HG03103 (cell line): ENCODE measurements around the gene GALNT14.
"Not testable (repeated sequence)": the region's sequence is repeated elsewhere in the genome, so short reads cannot be mapped to it uniquely, and the experiment has no call there.

Experiments used
- ATAC-seq: cut with Tn5 transposase; IDR thresholded peaks from one replicate; pipeline ENCODE4 v1.9.1; 2021; ENCODE audit warnings: low read depth; ENCODE audit not compliant: unreplicated experiment

Gene GALNT14

GRCh38 chr2:30920511-30920910, 217.7 kb downstream of the GALNT14 start:
- no peak for ATAC-seq

GRCh38 chr2:30915486-30915885, 222.8 kb downstream of the GALNT14 start:
- no peak for ATAC-seq

- ATAC-seq = no peak
Observed at GRCh38 chr2:30914456-30914855, 223.8 kb downstream of the GALNT14 start.

GRCh38 chr2:30912056-30912455, 226.2 kb downstream of the GALNT14 start:
- ATAC-seq = no peak

- no peak for ATAC-seq
Observed at GRCh38 chr2:30911327-30911726, 226.9 kb downstream of the GALNT14 start.

GRCh38 chr2:30910686-30911085, 227.6 kb downstream of the GALNT14 start:
- ATAC-seq = no peak

GRCh38 chr2:30904437-30904836, 233.8 kb downstream of the GALNT14 start:
- ATAC-seq = not testable (repeated sequence)

GRCh38 chr2:30903326-30903725, 234.9 kb downstream of the GALNT14 start:
- ATAC-seq = no peak

GRCh38 chr2:30900381-30900780, 237.9 kb downstream of the GALNT14 start:
- no peak for ATAC-seq

GRCh38 chr2:30899516-30900054, 238.7 kb downstream of the GALNT14 start:
- ATAC-seq = no peak

- no peak for ATAC-seq
Observed at GRCh38 chr2:30897539-30897938, 240.7 kb downstream of the GALNT14 start.

- no peak for ATAC-seq
Observed at GRCh38 chr2:30894498-30895119, 243.6 kb downstream of the GALNT14 start.

GRCh38 chr2:30888852-30889409, 249.3 kb downstream of the GALNT14 start:
- ATAC-seq = no peak

- no peak for ATAC-seq
Observed at GRCh38 chr2:30886080-30886479, 252.2 kb downstream of the GALNT14 start.

- ATAC-seq = no peak
Observed at GRCh38 chr2:30883822-30884221, 254.4 kb downstream of the GALNT14 start.

- no peak for ATAC-seq
Observed at GRCh38 chr2:30883184-30883583, 255.1 kb downstream of the GALNT14 start.

- ATAC-seq = no peak
Observed at GRCh38 chr2:30880516-30880915, 257.7 kb downstream of the GALNT14 start.

GRCh38 chr2:30877833-30878232, 260.4 kb downstream of the GALNT14 start:
- ATAC-seq = no peak

- ATAC-seq = no peak
Observed at GRCh38 chr2:30872797-30873196, 265.4 kb downstream of the GALNT14 start.

GRCh38 chr2:30871980-30872789, 266.1 kb downstream of the GALNT14 start:
- no peak for ATAC-seq

GRCh38 chr2:30871440-30871839, 266.8 kb downstream of the GALNT14 start:
- ATAC-seq = no peak

GRCh38 chr2:30869988-30870387, 268.3 kb downstream of the GALNT14 start:
- no peak for ATAC-seq
